ENCODE results near the gene CLCN2.

DNA sequence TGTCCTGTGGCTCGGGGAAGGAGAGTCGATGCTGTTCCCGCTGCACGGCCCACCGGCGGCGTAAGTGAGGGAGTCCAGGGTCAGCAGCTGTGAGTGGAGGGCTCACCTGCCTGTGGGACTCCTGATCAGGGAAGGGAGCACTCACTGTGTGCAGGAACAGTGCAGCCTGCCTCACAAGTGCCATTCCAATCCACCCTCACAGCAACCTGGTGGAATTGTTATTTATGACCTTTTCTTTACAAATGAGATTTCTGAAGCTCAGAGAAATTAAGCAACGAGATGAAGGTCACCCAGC, 27.5 kb upstream of the CLCN2 start:
- TF ChIP-seq CTCF (IDR thresholded peaks at IDR 0.05; ENCODE audit: low read length) (no peak), EZH2 (IDR thresholded peaks at IDR 0.05; ENCODE audit: borderline replicate concordance, low read length) (no peak)

All from OCI-LY1 (cell line).